Stimulated activated CD4-positive, alpha-beta T cell treated with anti-CD3 and anti-CD28 coated beads, Interleukin-1b, Interleukin-23, amount 100 ng/mL, for 24 hours (primary cell): Measurements from ENCODE around the gene TTC21A.
"Not testable (repeated sequence)": the region's sequence is repeated elsewhere in the genome, so short reads cannot be mapped to it uniquely, and the experiment has no call there.

Experiments used
- DNase-seq, 4 experiments: peaks; one replicate each; pipeline ENCODE4 v3.0.0-alpha.2; 2020; ENCODE audit warnings: low read depth in 4 of 4, low spot score in 1 of 4

Gene TTC21A, protein sequence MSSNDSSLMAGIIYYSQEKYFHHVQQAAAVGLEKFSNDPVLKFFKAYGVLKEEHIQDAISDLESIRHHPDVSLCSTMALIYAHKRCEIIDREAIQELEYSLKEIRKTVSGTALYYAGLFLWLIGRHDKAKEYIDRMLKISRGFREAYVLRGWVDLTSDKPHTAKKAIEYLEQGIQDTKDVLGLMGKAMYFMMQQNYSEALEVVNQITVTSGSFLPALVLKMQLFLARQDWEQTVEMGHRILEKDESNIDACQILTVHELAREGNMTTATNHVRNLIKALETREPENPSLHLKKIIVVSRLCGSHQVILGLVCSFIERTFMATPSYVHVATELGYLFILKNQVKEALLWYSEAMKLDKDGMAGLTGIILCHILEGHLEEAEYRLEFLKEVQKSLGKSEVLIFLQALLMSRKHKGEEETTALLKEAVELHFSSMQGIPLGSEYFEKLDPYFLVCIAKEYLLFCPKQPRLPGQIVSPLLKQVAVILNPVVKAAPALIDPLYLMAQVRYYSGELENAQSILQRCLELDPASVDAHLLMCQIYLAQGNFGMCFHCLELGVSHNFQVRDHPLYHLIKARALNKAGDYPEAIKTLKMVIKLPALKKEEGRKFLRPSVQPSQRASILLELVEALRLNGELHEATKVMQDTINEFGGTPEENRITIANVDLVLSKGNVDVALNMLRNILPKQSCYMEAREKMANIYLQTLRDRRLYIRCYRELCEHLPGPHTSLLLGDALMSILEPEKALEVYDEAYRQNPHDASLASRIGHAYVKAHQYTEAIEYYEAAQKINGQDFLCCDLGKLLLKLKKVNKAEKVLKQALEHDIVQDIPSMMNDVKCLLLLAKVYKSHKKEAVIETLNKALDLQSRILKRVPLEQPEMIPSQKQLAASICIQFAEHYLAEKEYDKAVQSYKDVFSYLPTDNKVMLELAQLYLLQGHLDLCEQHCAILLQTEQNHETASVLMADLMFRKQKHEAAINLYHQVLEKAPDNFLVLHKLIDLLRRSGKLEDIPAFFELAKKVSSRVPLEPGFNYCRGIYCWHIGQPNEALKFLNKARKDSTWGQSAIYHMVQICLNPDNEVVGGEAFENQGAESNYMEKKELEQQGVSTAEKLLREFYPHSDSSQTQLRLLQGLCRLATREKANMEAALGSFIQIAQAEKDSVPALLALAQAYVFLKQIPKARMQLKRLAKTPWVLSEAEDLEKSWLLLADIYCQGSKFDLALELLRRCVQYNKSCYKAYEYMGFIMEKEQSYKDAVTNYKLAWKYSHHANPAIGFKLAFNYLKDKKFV (N-terminal part only)

DNA sequence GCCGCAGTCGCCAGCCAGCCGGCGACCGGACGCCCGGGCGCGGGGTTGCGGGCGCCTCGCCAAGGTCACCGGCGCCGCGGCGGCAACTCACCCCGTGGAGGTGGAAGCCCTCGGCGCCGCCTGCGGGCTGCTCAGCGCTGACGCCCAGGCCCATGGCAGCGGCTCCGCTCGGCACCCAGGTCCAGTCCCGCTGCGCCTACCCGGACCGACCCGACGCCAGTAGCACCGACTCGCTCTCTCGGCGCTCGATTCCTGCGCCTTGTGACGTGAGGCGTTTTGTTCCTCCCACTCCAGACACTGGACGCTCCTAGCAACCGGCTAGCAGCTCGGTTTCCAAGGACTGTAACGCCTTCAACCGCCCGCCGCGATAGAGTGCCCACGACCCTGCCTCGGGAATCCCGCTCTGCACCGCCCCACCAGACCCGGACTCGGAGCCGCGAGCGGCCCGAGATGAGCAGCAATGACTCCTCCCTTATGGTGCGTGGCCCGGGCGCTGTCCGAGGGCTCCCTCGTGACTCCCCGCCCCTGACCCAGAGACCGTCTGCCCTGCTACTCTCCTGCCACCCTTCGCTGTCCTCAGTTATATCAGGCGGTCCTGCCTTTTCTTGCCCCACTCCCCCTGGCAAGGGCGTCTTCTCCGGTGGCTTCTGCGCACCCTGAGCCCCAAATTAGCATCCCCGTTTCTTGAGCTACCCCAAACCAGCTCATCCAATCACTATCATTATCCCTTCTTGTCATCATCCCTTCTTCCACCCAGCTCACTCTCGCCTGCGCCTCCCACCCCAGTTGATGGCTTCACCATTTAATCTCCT lies at the start of gene TTC21A, which contains the start of gene GORASP1:
Gene TTC21A (plus strand): TSS at position 293 of the 812 bp plus-strand sequence. CDS start 158 bp downstream, at position 451.
Gene GORASP1 (minus strand): TSS at position 240 of the 812 bp plus-strand sequence. CDS start 86 bp downstream, at position 154.
- peak; percentile 29 to 56 (median 44) for DNase-seq

DNA sequence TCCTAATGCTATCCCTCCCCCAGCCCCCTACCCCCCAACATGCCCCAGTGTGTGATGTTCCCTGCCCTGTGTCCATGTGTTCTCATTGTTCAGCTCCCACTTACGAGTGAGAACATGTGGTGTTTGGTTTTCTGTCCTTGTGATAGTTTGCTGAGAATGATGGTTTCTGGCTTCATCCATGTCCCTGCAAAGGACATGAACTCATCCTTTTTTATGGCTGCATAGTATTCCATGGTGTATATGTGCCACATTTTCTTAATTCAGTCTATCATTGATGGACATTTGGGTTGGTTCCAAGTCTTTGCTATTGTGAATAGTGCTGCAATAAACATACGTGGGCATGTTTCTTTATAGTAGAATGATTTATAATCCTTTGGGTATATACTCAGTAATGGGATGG lies 46.3 kb upstream of the TTC21A start:
- DNase-seq = not testable (repeated sequence)

DNA sequence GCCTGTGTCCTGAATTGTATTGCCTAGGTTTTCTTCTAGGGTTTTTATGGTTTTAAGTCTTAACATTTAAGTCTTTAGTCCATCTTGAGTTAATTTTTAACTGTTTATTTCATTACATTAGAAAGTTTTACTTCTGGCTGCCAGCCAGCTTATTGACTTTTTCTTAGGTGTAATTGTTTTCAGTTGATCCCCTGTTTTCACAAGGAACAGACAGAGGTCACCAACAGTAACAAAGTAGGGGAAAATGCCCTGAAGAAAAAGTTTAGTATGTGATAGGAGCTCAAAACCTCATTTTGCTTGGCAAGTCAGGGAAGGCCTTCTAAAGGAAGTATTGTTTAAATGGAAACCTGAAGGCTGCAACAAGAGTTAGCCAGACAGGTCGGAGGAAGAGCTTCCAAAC lies 45.3 kb upstream of the TTC21A start:
- DNase-seq = no peak

DNA sequence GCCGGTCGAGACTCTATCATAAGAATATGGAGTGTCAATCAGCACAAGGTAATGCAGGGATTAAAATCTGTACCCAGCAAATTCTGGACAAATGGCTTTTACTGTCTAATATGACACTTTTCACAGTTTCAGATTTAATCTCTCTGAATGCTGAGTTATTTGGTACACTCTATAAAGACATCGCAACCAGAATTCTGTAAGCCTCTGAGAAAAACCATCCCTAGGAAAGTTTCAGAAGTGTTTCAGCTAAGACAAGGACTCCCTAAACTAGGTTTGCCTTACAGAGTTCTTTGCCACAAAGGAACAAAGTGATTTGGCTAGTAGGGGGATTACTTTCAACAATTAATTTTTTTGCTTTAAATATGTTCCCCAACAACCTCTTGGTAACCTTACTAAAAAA lies 44.3 kb upstream of the TTC21A start:
- DNase-seq = no peak

DNA sequence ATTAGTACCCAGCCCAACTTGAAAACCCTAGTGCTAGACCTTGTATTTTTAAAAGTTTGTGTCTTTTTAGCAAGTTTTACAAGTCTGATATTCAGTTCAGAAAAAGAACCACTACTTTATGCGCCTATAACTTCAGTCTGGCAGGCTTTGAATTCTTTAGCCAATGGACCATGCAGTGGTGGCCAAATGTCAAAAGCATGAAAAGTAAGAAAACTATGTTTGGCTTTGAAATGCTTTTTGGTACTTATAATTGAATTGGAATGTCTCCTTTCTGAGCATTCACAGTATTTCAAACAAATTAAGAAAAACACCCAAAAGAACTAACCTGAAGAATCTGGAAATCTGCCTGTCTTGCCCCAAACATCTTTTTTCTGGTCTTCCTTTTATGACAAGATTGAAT lies 42.8 kb upstream of the TTC21A start:
- DNase-seq = no peak

DNA sequence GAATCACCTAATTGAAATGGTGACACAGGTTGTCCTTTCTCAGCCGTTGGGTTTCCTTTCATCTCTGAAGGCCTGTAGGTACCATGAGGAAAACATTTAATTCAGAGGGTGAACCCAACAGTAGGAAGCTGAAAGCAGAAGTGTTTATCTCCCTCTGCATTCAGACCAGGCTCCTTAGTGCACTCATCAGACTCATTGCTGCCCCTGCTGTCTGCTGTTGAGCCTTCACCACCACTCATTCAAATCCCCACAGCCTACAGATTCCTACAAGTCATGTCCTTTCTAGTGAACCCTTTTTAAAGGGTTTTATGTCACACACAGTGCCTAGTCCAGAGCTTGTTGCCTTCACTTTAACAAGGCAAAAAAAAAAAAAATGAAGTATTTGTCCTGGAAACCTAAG lies 42.3 kb upstream of the TTC21A start:
- DNase-seq = no peak

DNA sequence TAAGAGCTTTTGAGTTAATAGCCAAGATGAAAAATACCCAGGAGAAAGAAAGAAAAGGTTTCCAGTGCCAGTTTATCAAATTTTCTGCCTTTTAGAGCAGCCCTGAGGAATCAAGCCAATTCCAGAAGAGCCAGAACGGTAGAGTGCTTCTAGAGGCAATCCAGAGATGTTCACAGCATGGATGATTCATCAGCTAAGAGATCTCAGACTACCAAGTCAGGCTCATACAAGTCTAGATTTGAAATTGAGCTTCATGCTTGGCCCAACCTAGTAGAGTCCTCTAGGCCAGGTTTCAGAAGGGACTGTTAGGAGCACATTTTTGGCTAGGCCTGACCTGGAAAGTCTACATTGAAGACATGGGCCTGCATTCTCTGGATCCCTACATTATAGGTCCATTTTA lies 40.2 kb upstream of the TTC21A start:
- no peak for DNase-seq

DNA sequence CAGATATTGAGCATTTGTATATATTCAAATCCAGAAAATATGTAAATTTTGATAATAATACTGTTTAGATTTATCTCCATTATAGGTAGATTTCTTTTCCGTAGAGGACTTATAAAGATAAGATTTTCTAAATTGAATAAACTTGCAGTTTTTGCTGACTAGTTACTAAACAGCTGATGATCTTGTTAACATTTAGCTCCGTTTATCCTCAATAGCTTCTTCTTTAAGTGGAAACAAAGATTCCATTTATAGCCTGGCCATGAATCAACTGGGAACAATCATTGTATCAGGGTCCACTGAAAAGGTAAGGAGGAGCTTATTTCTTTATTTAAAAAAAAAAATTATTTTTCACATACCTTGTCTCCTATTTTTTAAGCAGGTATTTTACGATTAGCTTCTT lies 38.9 kb upstream of the TTC21A start:
- DNase-seq = no peak

DNA sequence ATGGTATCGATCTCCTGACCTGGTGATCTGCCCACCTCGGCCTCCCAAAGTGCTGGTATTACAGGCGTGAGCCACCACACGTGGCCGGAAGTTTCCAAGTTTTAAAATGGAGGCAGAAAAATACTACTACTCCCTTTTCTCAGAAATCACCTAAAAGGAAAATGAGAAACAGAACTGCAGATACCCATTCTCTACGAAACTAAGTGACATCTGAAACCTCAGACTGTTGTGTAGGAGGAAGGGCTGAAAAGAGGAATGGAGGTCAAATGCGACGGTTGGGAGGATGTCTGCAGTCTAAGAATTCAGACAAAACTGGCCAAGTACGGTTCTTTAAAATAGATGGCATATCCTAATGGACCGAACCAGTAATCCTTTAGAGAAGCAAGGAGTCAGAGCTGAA lies 31.6 kb upstream of the TTC21A start:
- no peak for DNase-seq

DNA sequence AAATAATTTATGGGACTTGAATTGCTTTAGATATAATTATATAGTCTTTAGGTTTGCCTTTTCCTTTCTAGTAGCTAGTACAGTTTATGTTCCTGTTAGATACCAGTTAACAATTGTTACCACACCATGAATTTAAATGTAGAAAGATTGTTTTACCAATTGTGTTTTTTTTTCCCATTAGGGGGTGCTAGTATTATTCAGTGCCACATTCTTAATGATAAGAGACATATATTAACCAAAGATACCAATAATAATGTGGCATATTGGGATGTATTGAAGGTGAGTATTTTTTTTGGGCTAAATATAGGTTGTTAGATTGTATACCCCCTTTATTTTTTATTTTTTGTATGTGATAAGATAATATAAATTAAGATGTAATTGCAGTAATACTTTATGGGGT lies 27.9 kb upstream of the TTC21A start:
- DNase-seq = no peak

DNA sequence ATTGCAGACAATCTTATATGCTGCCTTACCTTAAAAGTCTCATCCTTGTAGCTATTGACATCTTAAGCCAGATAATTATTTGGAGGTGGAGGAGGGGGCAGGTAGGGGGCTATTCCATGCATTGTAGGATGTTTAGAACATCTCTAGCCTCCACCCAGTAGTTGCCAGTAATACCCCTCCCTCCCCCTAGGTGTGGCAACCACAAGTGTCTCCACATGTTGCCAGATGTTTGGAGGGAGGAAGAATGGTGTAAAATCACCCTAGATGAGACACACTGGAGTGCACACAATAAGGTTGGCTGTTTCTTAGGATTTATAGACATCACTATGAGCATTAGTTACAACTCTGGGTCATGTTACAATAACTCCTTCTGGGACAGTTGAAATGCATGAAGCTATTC lies 27.5 kb upstream of the TTC21A start:
- DNase-seq = no peak

DNA sequence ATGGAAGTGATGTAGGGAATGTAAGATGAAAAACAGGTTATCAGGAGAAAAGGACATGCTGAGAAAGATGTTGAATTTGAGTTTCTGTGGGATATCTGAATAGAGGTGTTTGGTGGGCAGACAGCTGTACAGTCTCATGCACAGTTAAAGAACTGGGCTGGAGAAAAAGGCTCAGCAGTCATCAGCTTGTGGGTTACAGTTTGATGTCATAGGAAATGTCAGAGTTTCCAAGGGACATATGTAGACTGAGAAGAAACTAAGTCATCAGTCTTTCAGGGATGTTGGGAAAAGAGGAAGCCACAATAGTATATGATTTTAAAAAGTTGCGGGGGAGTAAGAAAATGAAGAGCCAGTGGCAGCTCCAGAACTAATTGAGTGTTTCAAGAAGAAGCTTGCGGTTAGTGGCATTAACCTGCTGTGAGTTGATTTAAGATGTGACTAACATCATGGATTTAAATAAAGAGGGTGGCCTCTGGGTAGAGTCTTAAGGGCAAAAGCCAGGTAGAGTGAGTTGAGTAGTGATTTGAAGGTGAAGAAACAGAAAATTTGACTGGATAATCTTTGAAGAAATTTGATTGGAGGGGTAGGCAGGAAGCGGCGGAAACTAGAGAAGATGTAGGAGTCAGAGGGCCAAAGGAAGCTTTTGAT lies 24.7 kb upstream of the TTC21A start:
- DNase-seq = no peak

DNA sequence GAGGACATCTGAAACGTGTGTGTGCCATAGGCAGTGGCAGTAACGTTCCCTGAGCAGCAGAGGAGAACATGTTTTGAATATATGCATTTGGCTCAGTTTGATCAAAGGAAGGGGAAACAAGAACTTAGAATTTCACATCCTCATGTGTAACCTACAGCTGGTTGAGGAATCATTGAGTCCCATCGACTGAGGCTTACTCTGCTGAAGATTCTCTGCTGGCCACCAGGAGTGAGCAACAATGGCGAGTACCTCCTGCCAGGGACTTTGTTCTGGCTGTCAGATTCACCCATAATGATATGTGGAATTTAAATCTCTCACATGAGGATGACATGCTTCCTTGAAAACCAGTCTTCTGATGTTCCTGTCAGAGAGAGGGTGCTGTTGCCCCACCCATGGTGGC lies 21.3 kb upstream of the TTC21A start:
- DNase-seq = no peak

DNA sequence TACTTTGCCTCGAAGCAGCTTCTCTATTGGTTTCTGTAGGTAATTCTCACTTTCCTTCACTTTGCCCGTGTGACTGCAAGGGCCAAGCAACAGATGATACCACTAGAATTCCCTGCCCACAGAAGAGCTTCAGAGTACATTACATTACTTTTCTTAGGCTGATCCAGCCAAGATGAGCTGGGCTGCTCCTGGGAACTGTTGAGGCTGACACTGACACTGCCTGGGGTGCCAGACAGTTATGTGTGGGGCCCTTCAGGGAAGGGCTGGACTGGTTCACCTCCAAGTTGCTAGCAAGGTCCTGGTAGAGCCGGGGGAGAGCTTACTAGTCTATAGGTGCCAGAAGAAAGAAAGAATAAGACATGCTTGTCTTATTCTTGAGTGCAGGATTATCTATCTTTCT lies 19.0 kb upstream of the TTC21A start:
- no peak for DNase-seq

DNA sequence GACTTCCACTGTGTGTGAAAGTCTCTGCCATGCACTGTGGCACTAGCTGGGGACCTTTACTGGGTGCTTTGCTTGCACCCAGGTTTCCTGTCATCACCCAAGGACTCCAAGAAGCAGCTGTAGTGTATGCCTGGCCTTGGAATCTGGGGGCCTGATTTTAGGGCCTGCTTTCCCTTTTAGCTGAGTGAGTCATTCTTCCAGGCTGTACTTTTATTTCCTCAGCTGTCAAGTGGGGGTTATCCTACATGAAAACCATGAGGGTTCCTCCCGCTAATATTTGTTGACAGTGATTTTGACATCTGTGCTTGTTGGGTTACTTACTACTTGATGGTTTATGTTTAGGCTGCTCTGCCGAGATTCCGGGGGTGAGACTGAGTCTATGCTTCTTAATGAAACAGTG lies 18.6 kb upstream of the TTC21A start:
- DNase-seq = no peak

DNA sequence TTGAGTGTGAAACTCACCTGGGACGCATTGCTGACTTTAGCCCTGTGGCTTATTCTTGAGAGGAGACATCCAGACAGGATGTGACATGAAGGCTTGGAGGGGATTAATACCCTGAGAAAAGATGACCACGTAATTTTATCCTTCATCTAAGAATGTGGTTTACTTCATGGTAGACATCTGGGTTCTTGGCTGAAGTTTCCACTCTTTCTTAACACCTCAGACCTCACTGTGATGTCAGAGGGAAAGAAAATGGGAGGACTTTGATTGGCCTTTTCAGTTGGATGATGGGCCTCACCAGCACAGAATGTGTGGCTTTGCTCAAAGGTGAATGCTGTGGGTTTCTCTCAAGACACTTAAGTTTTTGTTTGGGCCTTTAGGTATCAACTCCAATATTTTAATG lies 16.6 kb upstream of the TTC21A start:
- no peak for DNase-seq

DNA sequence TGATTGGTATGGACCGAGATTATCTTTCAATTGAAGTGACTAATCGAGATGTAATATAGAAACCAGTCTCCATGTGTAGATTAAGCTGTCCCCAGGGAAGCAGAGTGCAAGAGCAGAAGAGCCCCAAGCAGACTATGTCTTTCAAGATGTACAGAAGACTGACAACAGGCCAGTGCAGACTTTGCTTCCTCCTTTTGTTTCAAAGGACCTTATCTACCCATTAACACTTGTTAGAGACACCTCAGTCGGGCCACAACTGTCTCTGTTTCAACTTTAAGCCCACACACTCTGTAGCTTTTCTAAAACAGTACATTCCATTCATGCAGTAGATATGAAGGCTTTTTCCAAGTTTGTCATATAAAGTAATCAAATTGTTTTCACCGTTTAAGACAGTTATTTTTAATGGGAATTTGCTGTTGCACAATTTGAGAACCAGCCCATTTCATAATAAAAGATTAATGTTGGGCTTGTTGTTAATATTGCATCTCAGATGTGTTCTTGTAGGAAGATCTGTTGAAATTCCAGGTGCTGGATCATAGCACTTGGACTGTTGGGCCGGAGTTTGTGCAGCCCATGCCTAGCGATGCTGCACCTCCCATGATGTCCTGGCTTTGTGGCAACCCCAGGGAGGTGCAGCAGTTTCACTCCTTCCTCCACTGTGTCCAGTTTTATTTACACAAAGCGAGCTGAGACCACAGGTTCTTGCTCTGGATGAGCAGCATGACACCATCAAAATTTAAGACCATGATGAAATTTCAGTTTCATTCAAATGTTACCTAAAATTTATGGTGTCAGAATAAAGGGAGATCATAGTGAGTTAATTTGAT lies 12.4 kb upstream of the TTC21A start:
- no peak for DNase-seq

DNA sequence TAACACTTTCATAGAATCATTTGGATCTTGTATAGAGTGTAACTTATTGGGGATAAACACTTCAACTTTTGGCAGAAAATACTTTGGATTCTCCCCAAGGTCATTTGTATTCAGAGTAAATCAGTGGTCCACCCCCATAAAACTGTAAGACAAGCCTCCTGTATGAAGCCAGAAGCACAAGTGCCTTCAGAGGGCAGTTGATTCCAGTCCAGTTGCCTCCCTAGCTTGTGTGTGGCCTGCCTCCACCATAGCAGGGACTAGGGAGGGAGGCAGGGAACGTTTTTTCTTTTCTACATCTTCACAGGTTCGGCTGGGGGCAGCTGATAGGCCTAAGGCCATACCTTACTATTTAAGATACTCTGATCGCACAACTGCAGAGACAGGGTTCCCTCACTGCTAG lies 11.7 kb upstream of the TTC21A start:
- no peak for DNase-seq

DNA sequence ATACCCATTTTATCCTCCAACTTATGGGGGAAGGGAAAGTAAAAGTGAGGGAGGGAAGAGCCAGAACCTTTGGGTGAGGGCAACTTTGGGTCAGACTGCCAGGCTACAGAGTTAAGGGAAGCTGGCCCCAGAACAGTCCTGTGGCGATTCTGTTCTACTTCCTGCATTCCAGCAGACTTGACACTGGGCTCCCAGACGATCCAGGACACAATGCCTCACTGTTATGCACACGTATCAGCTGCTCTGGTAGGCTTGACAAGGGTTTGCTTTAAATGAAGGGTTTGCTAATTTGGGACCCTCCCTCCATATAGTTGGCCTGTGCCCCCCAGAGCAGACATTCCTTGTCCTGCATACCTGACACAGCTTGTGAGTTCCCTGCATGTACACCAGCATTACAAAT lies 10.7 kb upstream of the TTC21A start:
- no peak for DNase-seq
